ENCODE data around the gene CATSPER1.

CATSPER1 gene

GRCh38 chr11:65972116-65972515 is 54.2 kb downstream of the CATSPER1 start:
- Histone ChIP-seq H3K4me1 (ENCODE audit: control insufficient read depth, insufficient read depth, low read length) (no peaks in the 10 kb centered on the region), H3K9me3 (ENCODE audit: control insufficient read depth, insufficient read depth, low read length) (no peaks in the 10 kb centered on the region), H3K9ac (ENCODE audit: low read depth, low read length) (no peak overlapping the region), H3K36me3 (ENCODE audit: control insufficient read depth, insufficient read depth, low read length) (peaks cover 29% of the 10 kb centered on the region), H3K27me3 (ENCODE audit: control insufficient read depth, insufficient read depth, low read length) (no peaks in the 10 kb centered on the region), H3K4me3 (ENCODE audit: low read depth, low read length) (no peak overlapping the region)

- Histone ChIP-seq H3K27me3 (ENCODE audit: control insufficient read depth, insufficient read depth, low read length) (no peaks in the 10 kb centered on the region), H3K36me3 (ENCODE audit: control insufficient read depth, insufficient read depth, low read length) (peaks cover 48% of the 10 kb centered on the region), H3K9me3 (ENCODE audit: control insufficient read depth, insufficient read depth, low read length) (no peaks in the 10 kb centered on the region), H3K4me1 (ENCODE audit: control insufficient read depth, insufficient read depth, low read length) (no peaks in the 10 kb centered on the region), H3K9ac (ENCODE audit: low read depth, low read length) (no peak overlapping the region), H3K4me3 (ENCODE audit: low read depth, low read length) (no peak overlapping the region)
Measured at GRCh38 chr11:65968600-65969482, 57.4 kb downstream of the CATSPER1 start.

- peaks cover 3% of the 10 kb centered on the region for H3K4me1 ChIP-seq (ENCODE audit: control insufficient read depth, insufficient read depth, low read length)
- H3K9me3 ChIP-seq (ENCODE audit: control insufficient read depth, insufficient read depth, low read length) = no peaks in the 10 kb centered on the region
- H3K4me3 ChIP-seq (ENCODE audit: low read depth, low read length) = no peak overlapping the region
- H3K36me3 ChIP-seq (ENCODE audit: control insufficient read depth, insufficient read depth, low read length) = peaks cover 44% of the 10 kb centered on the region
- no peak overlapping the region for H3K9ac ChIP-seq (ENCODE audit: low read depth, low read length)
- no peaks in the 10 kb centered on the region for H3K27me3 ChIP-seq (ENCODE audit: control insufficient read depth, insufficient read depth, low read length)
Measured at GRCh38 chr11:65967329-65967934, 58.8 kb downstream of the CATSPER1 start.

All from iPS-15b (cell line).